A673 (cell line): ENCODE results near the gene C1orf198. TPM values are rescaled to one million over a fixed set of nuclear protein-coding genes. Genes with fewer than 3 reads are reported as not detected.

Source experiments
- BruUV-seq: library from RNA; stranded (reverse); fragments of 400-500 nt; replicated peaks from 2 replicates; lab custom pipeline; 2021; lab: Mats Ljungman, UMichigan
- CTCF ChIA-PET: fragments of 300-600 bp; sonication (Branson Sonifier 250); formaldehyde crosslinking; loops from one replicate; lab custom pipeline; 2022; ENCODE audit warnings: antibody characterized with exemption; lab: Charles Lee
- POLR2A ChIA-PET: fragments of 300-600 bp; sonication (Branson Sonifier 250); formaldehyde crosslinking; loops from one replicate; lab custom pipeline; 2022; ENCODE audit warnings: antibody characterized with exemption; ENCODE audit not compliant: low non-redundant PET; lab: Charles Lee
- DNase-seq: peaks from one replicate; pipeline ENCODE4 v3.0.0-alpha.2; 2015; ENCODE audit warnings: low spot score
- H3K27ac ChIP-seq: fragments of 200-600 bp; sonication (generic); 2 replicates; pipeline ENCODE4 v1.5.1; 2016; ENCODE audit warnings: mixed run types, low read depth, mild to moderate bottlenecking, mixed read lengths, antibody characterized with exemption, low read length; ENCODE audit not compliant: poor library complexity, severe bottlenecking
- H3K27me3 ChIP-seq: fragments of 200-600 bp; sonication (generic); replicated peaks from 2 replicates; pipeline ENCODE4 v1.6.1; 2017; ENCODE audit warnings: mixed run types, low read depth, mild to moderate bottlenecking, mixed read lengths, antibody characterized with exemption, low read length; ENCODE audit not compliant: insufficient read depth, poor library complexity
- H3K36me3 ChIP-seq: fragments of 200-600 bp; sonication (generic); 2 replicates; pipeline ENCODE4 v1.6.1; 2016; ENCODE audit warnings: mixed run types, mild to moderate bottlenecking, mixed read lengths, antibody characterized with exemption, low read length; ENCODE audit not compliant: insufficient read depth, poor library complexity, severe bottlenecking
- H3K4me1 ChIP-seq: fragments of 200-600 bp; sonication (generic); 2 replicates; pipeline ENCODE4 v1.6.1; 2017; ENCODE audit warnings: mixed run types, mild to moderate bottlenecking, mixed read lengths, antibody characterized with exemption, low read length; ENCODE audit not compliant: insufficient read depth, poor library complexity, severe bottlenecking
- H3K4me3 ChIP-seq: fragments of 200-600 bp; sonication (generic); 2 replicates; pipeline ENCODE4 v1.5.1; 2016; ENCODE audit warnings: low read depth, mixed run types, mild to moderate bottlenecking, mixed read lengths, low read length; ENCODE audit not compliant: poor library complexity, severe bottlenecking
- H3K9me3 ChIP-seq: fragments of 200-600 bp; sonication (generic); 2 replicates; pipeline ENCODE4 v1.6.1; 2016; ENCODE audit warnings: mixed run types, low read depth, mild to moderate bottlenecking, mixed read lengths, antibody characterized with exemption, low read length; ENCODE audit not compliant: poor library complexity, severe bottlenecking
- EZH2 ChIP-seq: fragments of 200-600 bp; sonication (generic); IDR thresholded peaks from 2 replicates; pipeline ENCODE4 v1.6.1; 2017; ENCODE audit warnings: borderline replicate concordance, low read depth, mild to moderate bottlenecking, mixed read lengths, antibody characterized with exemption, low read length; ENCODE audit not compliant: poor library complexity, severe bottlenecking
- intact Hi-C: fragments of 100-400 bp; cut with micrococcal nuclease; formaldehyde crosslinking; loops from one replicate; pipeline ENCODE4 v1.10.0; 2022; ENCODE audit not compliant: unreplicated experiment
- total RNA-seq: library from RNA; stranded (reverse); gene quantifications from 2 replicates; pipeline ENCODE4 v1.2.3, GENCODE V29; 2021
- TF ChIP-seq, protein P1 (sequence below): fragments of 300-800, 200-600 bp; sonication (generic); conservative IDR thresholded peaks from 2 replicates; pipeline ENCODE4 v1.5.1; 2017; ENCODE audit warnings: low read depth, mild to moderate bottlenecking, antibody characterized with exemption, low read length, moderate library complexity, mixed read lengths

Gene C1orf198
- total RNA-seq, 1 experiment from 2014 or later: 42.4 TPM

DNA sequence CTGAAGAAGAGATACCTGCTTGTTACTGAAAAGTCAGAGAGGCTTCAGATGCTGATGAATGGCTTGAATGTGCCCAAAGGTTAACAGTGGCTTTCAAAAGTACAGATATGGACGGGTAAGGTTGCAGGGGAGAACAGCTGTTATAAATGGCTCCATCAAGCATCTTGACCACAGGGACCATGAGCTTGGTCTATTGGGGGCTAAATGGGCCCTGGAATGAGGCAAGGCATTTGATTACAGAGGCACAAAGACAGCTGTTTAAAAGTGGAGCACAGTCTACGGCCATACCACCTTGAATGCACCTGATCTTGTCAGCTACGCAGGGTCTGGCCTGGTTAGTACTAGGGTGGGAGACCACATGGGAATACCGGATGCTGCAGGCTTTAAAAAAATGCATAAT, 48.3 kb downstream of the C1orf198 start:
- Histone ChIP-seq H3K9me3 (no peaks in the 10 kb centered on the region), H3K27ac (no peak overlapping the region), H3K4me1 (no peaks in the 10 kb centered on the region), H3K4me3 (no peak overlapping the region), H3K36me3 (no peaks in the 10 kb centered on the region), H3K27me3 (no peaks in the 10 kb centered on the region)
- intact Hi-C loops: no loop called here
- no TSS peak for BruUV-seq
- no peak for TF ChIP-seq EZH2
- TF ChIP-seq, protein P1, sequence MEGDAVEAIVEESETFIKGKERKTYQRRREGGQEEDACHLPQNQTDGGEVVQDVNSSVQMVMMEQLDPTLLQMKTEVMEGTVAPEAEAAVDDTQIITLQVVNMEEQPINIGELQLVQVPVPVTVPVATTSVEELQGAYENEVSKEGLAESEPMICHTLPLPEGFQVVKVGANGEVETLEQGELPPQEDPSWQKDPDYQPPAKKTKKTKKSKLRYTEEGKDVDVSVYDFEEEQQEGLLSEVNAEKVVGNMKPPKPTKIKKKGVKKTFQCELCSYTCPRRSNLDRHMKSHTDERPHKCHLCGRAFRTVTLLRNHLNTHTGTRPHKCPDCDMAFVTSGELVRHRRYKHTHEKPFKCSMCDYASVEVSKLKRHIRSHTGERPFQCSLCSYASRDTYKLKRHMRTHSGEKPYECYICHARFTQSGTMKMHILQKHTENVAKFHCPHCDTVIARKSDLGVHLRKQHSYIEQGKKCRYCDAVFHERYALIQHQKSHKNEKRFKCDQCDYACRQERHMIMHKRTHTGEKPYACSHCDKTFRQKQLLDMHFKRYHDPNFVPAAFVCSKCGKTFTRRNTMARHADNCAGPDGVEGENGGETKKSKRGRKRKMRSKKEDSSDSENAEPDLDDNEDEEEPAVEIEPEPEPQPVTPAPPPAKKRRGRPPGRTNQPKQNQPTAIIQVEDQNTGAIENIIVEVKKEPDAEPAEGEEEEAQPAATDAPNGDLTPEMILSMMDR: no peak
- CTCF ChIA-PET: no interaction called here
- POLR2A ChIA-PET: no interaction called here
- no peak for DNase-seq

DNA sequence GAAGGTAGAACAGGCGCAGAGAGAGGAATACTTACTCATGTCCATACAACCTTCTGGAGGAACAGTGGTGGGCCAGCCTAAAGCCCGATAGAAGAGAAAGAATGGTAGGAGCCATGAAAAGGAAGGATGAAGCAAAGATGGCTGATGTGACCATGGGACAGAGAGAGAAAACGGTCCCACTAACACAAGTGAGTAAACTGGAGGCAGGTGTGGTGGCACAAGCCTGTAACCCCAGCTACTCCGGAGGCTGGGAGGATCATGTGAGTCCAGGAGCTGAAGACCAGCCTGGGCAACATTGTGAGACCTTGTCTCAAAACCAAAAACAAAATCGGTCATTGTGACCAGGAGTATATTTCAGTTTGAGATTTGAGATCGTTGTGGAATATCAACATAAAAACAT, 49.4 kb downstream of the C1orf198 start:
- Histone ChIP-seq H3K36me3 (no peaks in the 10 kb centered on the region), H3K4me3 (no peak overlapping the region), H3K4me1 (no peaks in the 10 kb centered on the region), H3K27ac (no peak overlapping the region), H3K9me3 (no peaks in the 10 kb centered on the region), H3K27me3 (no peaks in the 10 kb centered on the region)
- POLR2A ChIA-PET: no interaction called here
- intact Hi-C loops: no loop called here
- no TSS peak for BruUV-seq
- no peak for DNase-seq
- TF ChIP-seq, protein P1: no peak
- no peak for TF ChIP-seq EZH2
- CTCF ChIA-PET: no interaction called here

DNA sequence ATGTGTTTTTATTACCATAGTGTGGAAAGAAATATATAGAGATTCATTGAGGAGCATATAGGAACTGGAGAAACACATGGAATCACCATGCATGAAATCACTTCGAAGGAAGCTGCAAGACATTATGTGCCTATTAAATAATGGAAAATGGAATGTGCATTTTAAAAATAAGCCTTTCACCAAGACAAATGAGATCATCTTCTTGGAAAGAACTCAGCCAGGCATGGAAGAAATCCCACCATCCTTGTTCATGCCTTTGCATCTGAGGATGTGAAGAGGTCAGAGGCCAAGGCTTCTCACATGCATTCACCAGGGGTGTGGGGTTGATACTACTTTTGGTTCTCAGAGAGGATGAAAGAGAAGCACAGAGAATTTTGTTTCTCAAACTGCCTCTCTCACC, 50.0 kb downstream of the C1orf198 start:
- H3K27ac ChIP-seq: no peak overlapping the region
- no peaks in the 10 kb centered on the region for H3K36me3 ChIP-seq
- CTCF ChIA-PET: no interaction called here
- intact Hi-C loops: no loop called here
- no peaks in the 10 kb centered on the region for H3K9me3 ChIP-seq
- H3K4me3 ChIP-seq: no peak overlapping the region
- no peaks in the 10 kb centered on the region for H3K27me3 ChIP-seq
- POLR2A ChIA-PET: no interaction called here
- TF ChIP-seq EZH2: no peak
- TF ChIP-seq, protein P1: no peak
- DNase-seq: no peak
- H3K4me1 ChIP-seq: no peaks in the 10 kb centered on the region
- no TSS peak for BruUV-seq
